ENCODE data around the gene MAP7. TPM values are rescaled to one million over a fixed set of nuclear protein-coding genes. Genes with fewer than 3 reads are reported as not detected.
"Not testable (repeated sequence)": the region's sequence is repeated elsewhere in the genome, so short reads cannot be mapped to it uniquely, and the experiment has no call there.

MAP7 gene
- total RNA-seq, 1 donor from 2014 or later: 3.2 TPM

- intact Hi-C loops (cut with DNase I); DNase-seq (ENCODE audit: missing footprints): not testable (repeated sequence)
Measured at GRCh38 chr6:136489689-136490033, 60.6 kb downstream of the MAP7 start.

GRCh38 chr6:136487759-136488425, 62.3 kb downstream of the MAP7 start:
- DNase-seq (ENCODE audit: missing footprints): no peak
- no peak for ATAC-seq
- intact Hi-C loops (cut with DNase I): no loop called here

More at GRCh38 chr6:136489689-136490033, 60.6 kb downstream of the MAP7 start:
- ATAC-seq: not testable (repeated sequence)

- intact Hi-C loops (cut with DNase I): no loop called here
- ATAC-seq: peak; percentile 65
- DNase-seq (ENCODE audit: missing footprints): no peak
Measured at GRCh38 chr6:136486357-136486756, 63.9 kb downstream of the MAP7 start.

GRCh38 chr6:136483906-136484305, 66.3 kb downstream of the MAP7 start:
- intact Hi-C loops (cut with DNase I): no loop called here
- ATAC-seq (no peak), DNase-seq (ENCODE audit: missing footprints) (no peak)

GRCh38 chr6:136483005-136483404, 67.2 kb downstream of the MAP7 start:
- intact Hi-C loops (cut with DNase I); ATAC-seq; DNase-seq (ENCODE audit: missing footprints): not testable (repeated sequence)

GRCh38 chr6:136477548-136477947, 72.7 kb downstream of the MAP7 start:
- ATAC-seq (no peak), DNase-seq (ENCODE audit: missing footprints) (no peak)
- intact Hi-C loops (cut with DNase I): no loop called here

- ATAC-seq: no peak
- intact Hi-C loops (cut with DNase I): no loop called here
- DNase-seq (ENCODE audit: missing footprints): no peak
Measured at GRCh38 chr6:136475686-136476085, 74.5 kb downstream of the MAP7 start.

GRCh38 chr6:136474241-136474640, 76.0 kb downstream of the MAP7 start:
- ATAC-seq (no peak), DNase-seq (ENCODE audit: missing footprints) (no peak)
- intact Hi-C loops (cut with DNase I): no loop called here

GRCh38 chr6:136471922-136472321, 78.3 kb downstream of the MAP7 start:
- ATAC-seq: no peak
- intact Hi-C loops (cut with DNase I): no loop called here

GRCh38 chr6:136471372-136471771, 78.8 kb downstream of the MAP7 start:
- ATAC-seq (no peak), DNase-seq (ENCODE audit: missing footprints) (no peak)
- intact Hi-C loops (cut with DNase I): no loop called here

More at GRCh38 chr6:136471922-136472321, 78.3 kb downstream of the MAP7 start:
- DNase-seq (ENCODE audit: missing footprints): no peak

GRCh38 chr6:136470044-136470443, 80.2 kb downstream of the MAP7 start:
- intact Hi-C loops (cut with DNase I): no loop called here
- DNase-seq (ENCODE audit: missing footprints): no peak
- ATAC-seq: no peak

GRCh38 chr6:136469154-136469553, 81.1 kb downstream of the MAP7 start:
- DNase-seq (ENCODE audit: missing footprints): no peak
- no peak for ATAC-seq
- intact Hi-C loops (cut with DNase I): no loop called here

- no peak for DNase-seq (ENCODE audit: missing footprints)
- intact Hi-C loops (cut with DNase I): no loop called here
- ATAC-seq: no peak
Measured at GRCh38 chr6:136468711-136469110, 81.5 kb downstream of the MAP7 start.

GRCh38 chr6:136467186-136467585, 83.0 kb downstream of the MAP7 start:
- no peak for DNase-seq (ENCODE audit: missing footprints)
- no peak for ATAC-seq
- intact Hi-C loops (cut with DNase I): no loop called here

- DNase-seq (ENCODE audit: missing footprints): no peak
- no peak for ATAC-seq
- intact Hi-C loops (cut with DNase I): no loop called here
Measured at GRCh38 chr6:136466777-136467176, 83.4 kb downstream of the MAP7 start.

GRCh38 chr6:136465766-136466303, 84.4 kb downstream of the MAP7 start:
- ATAC-seq (no peak), DNase-seq (ENCODE audit: missing footprints) (no peak)
- intact Hi-C loops (cut with DNase I): no loop called here

- intact Hi-C loops (cut with DNase I): no loop called here
- DNase-seq (ENCODE audit: missing footprints) (no peak), ATAC-seq (no peak)
Measured at GRCh38 chr6:136464874-136465273, 85.3 kb downstream of the MAP7 start.

GRCh38 chr6:136464148-136464547, 86.1 kb downstream of the MAP7 start:
- intact Hi-C loops (cut with DNase I): no loop called here
- DNase-seq (ENCODE audit: missing footprints) (no peak), ATAC-seq (no peak)

- ATAC-seq: no peak
- intact Hi-C loops (cut with DNase I): no loop called here
Measured at GRCh38 chr6:136463743-136464142, 86.5 kb downstream of the MAP7 start.

GRCh38 chr6:136446579-136447187, 103.5 kb downstream of the MAP7 start:
- ATAC-seq (no peak), DNase-seq (ENCODE audit: missing footprints) (no peak)
- intact Hi-C loops (cut with DNase I): no loop called here

More at GRCh38 chr6:136463743-136464142, 86.5 kb downstream of the MAP7 start:
- DNase-seq (ENCODE audit: missing footprints): no peak
